ENCODE data around the gene ZBTB48. TPM values are rescaled to one million over a fixed set of nuclear protein-coding genes. Genes with fewer than 3 reads are reported as not detected.

ZBTB48 gene
- polyA plus RNA-seq, 3 donors, result 13.2 to 94.2 (median 23.0) TPM

DNA sequence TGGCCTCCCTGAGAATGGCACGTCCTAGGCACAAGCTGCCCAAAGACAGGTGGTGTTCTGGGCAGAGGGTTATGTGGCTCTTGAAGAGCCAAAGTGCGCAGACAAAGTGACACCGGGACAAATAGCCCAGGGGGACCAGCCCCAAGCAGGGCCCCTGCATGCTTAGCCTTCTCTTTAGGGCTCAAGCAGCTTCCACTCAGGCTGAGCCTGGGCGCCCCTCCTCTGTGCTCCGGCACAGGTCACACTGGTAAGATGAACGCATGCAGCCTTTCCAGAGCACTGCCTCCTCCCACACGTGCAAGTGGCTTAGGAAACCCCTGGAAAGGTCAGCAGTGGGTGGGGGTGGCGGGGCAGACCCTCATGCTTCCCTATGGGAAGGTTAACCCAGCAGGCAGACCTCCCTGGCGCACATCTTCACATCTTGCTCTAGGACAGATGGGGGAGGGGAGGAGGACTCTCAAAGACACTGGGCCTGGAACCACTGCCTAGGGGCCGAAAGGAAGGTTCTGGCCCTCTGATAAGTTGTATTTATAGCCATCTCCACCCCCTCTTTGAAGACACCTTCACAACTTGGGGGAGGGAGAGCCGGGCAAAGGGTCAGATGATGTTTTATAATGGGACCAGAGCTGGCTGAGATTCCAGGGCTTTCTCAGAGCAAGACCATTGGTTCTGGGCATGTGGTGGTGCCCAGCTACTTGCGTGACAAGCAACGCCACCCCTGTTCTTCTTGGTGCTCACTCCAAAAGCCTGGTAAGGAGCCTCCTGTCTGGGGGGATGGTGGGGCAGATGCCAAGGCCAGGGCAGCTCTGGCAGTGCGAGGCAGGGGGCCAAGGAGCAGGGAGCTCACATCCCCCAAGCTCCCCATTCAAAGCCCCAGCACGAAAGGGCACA, 17.3 kb downstream of the ZBTB48 start:
- Histone ChIP-seq H2AFZ (ENCODE audit: insufficient read depth, low read depth, low read length, poor library complexity, severe bottlenecking) (no peak overlapping the region), H3K4me2 (replicated peaks; ENCODE audit: extremely low read depth, low read length, poor library complexity, severe bottlenecking) (no peak overlapping the region), H3K27ac (ENCODE audit: low read depth in 1 of 2, low read length in 2 of 2) (peak overlapping the region in 1 of 2 donors; percentile 4), H4K20me1 (ENCODE audit: insufficient read depth, low read length) (peaks cover 98% of the 10 kb centered on the region), H3K9ac (ENCODE audit: insufficient read depth, low read length, poor library complexity, severe bottlenecking) (no peak overlapping the region), H3K4me1 (ENCODE audit: control insufficient read depth in 1 of 2, insufficient read depth in 2 of 2, low read length in 2 of 2) (peaks cover 28 to 48% of the 10 kb centered on the region in 2 donors), H3K9me3 (replicated peaks in 1 of 2; ENCODE audit: control insufficient read depth in 1 of 2, insufficient read depth in 1 of 2, low read length in 2 of 2) (no peaks in the 10 kb centered on the region), H3K36me3 (replicated peaks in 1 of 2; ENCODE audit: control insufficient read depth in 1 of 2, insufficient read depth in 2 of 2, low read length in 2 of 2) (peaks cover 57 to 61% of the 10 kb centered on the region in 2 donors), H3K79me2 (ENCODE audit: insufficient read depth, low read length) (peaks cover 72% of the 10 kb centered on the region), H3K4me3 (replicated peaks in 1 of 3; ENCODE audit: low read depth in 2 of 3, low read length in 3 of 3) (no peak overlapping the region), H3K27me3 (ENCODE audit: control insufficient read depth in 2 of 2, insufficient read depth in 2 of 2, low read length in 2 of 2) (no peaks in the 10 kb centered on the region)
- Mint-ChIP-seq H3K4me3 (no peak overlapping the region), H3K4me1 (peaks cover 37% of the 10 kb centered on the region), H3K27ac (peak overlapping the region in 2 of 7 donors; percentile 37 to 50), H3K27me3 (ENCODE audit: low read depth in 3 of 3) (no peaks in the 10 kb centered on the region), H3K36me3 (peaks cover 52 to 75% of the 10 kb centered on the region in 2 donors), H3K9me3 (peaks cover 0 to 2% (median 0%) of the 10 kb centered on the region in 7 donors)
- TF ChIP-seq, protein P1, sequence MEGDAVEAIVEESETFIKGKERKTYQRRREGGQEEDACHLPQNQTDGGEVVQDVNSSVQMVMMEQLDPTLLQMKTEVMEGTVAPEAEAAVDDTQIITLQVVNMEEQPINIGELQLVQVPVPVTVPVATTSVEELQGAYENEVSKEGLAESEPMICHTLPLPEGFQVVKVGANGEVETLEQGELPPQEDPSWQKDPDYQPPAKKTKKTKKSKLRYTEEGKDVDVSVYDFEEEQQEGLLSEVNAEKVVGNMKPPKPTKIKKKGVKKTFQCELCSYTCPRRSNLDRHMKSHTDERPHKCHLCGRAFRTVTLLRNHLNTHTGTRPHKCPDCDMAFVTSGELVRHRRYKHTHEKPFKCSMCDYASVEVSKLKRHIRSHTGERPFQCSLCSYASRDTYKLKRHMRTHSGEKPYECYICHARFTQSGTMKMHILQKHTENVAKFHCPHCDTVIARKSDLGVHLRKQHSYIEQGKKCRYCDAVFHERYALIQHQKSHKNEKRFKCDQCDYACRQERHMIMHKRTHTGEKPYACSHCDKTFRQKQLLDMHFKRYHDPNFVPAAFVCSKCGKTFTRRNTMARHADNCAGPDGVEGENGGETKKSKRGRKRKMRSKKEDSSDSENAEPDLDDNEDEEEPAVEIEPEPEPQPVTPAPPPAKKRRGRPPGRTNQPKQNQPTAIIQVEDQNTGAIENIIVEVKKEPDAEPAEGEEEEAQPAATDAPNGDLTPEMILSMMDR (IDR thresholded peaks at IDR 0.05), result no peak
- intact Hi-C loops (cut with micrococcal nuclease), result no loop called here
- DNase-seq, result no peak
- 96% methylated on average over 10 of the region's 15 CpGs for WGBS (ENCODE audit: insufficient coverage)

GRCh38 chr1:6597777-6598131, 18.0 kb downstream of the ZBTB48 start:
- Mint-ChIP-seq H3K9me3 (peaks cover 0 to 2% (median 0%) of the 10 kb centered on the region in 7 donors), H3K4me3 (no peak overlapping the region), H3K36me3 (peaks cover 49 to 69% of the 10 kb centered on the region in 2 donors), H3K4me1 (peaks cover 37% of the 10 kb centered on the region), H3K27ac (peak overlapping the region in 3 of 7 donors; percentile 37 to 50 (median 41)), H3K27me3 (ENCODE audit: low read depth in 3 of 3) (no peaks in the 10 kb centered on the region)
- Histone ChIP-seq H3K9me3 (replicated peaks in 1 of 2; ENCODE audit: control insufficient read depth in 1 of 2, insufficient read depth in 1 of 2, low read length in 2 of 2) (no peaks in the 10 kb centered on the region), H3K4me1 (ENCODE audit: control insufficient read depth in 1 of 2, insufficient read depth in 2 of 2, low read length in 2 of 2) (peaks cover 28 to 50% of the 10 kb centered on the region in 2 donors), H3K27ac (ENCODE audit: low read depth in 1 of 2, low read length in 2 of 2) (peak overlapping the region in 1 of 2 donors; percentile 4), H3K4me3 (replicated peaks in 1 of 3; ENCODE audit: low read depth in 2 of 3, low read length in 3 of 3) (no peak overlapping the region), H3K79me2 (ENCODE audit: insufficient read depth, low read length) (peaks cover 76% of the 10 kb centered on the region), H3K4me2 (replicated peaks; ENCODE audit: extremely low read depth, low read length, poor library complexity, severe bottlenecking) (no peak overlapping the region), H2AFZ (ENCODE audit: insufficient read depth, low read depth, low read length, poor library complexity, severe bottlenecking) (no peak overlapping the region), H3K27me3 (ENCODE audit: control insufficient read depth in 2 of 2, insufficient read depth in 2 of 2, low read length in 2 of 2) (no peaks in the 10 kb centered on the region), H3K36me3 (replicated peaks in 1 of 2; ENCODE audit: control insufficient read depth in 1 of 2, insufficient read depth in 2 of 2, low read length in 2 of 2) (peaks cover 51 to 55% of the 10 kb centered on the region in 2 donors), H4K20me1 (ENCODE audit: insufficient read depth, low read length) (peaks cover 96% of the 10 kb centered on the region), H3K9ac (ENCODE audit: insufficient read depth, low read length, poor library complexity, severe bottlenecking) (no peak overlapping the region)
- TF ChIP-seq, protein P1 (IDR thresholded peaks at IDR 0.05), result no peak
- no peak for DNase-seq
- intact Hi-C loops (cut with micrococcal nuclease), result no loop called here
- WGBS (ENCODE audit: insufficient coverage), result 96% methylated on average over 5 of the region's 6 CpGs

All from CD14-positive monocyte (primary cell).